ENCODE measurements around the gene DNAJC1.

Gene DNAJC1

DNA sequence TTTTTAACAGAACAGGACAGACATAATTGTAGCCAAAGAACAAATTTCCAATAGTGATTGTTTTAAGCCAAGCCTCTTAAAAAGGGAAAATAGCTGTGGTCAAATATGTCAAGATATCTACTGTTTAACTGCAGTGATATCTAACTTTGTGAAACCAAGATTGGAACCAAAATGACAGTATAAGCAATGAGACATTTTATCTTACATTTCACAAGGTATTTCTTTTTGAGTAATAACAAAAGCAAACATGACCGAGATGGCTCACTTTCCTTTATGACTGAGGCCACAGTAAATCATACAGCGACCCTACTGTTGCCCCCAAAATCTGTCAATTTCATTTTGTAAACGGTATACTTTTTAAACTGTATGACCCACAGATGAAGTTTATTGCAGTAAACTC lies 253.7 kb downstream of the DNAJC1 start:
- TF ChIP-seq RAD21 (IDR thresholded peaks at IDR 0.05; ENCODE audit: low read depth) (no peak), FOXM1 (IDR thresholded peaks at IDR 0.05; ENCODE audit: borderline replicate concordance, low read depth) (no peak), TEAD4 (IDR thresholded peaks at IDR 0.05) (no peak), NFIC (IDR thresholded peaks at IDR 0.05) (no peak), ZBTB7A (IDR thresholded peaks at IDR 0.05; ENCODE audit: low read depth) (no peak), EGR1 (IDR thresholded peaks at IDR 0.05) (no peak), CREB1 (IDR thresholded peaks at IDR 0.05; ENCODE audit: low read depth) (no peak), CEBPB (IDR thresholded peaks at IDR 0.05) (no peak)
- TF ChIP-seq, protein P1, sequence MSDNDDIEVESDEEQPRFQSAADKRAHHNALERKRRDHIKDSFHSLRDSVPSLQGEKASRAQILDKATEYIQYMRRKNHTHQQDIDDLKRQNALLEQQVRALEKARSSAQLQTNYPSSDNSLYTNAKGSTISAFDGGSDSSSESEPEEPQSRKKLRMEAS (IDR thresholded peaks at IDR 0.05), result no peak
- TF ChIP-seq, protein P2, sequence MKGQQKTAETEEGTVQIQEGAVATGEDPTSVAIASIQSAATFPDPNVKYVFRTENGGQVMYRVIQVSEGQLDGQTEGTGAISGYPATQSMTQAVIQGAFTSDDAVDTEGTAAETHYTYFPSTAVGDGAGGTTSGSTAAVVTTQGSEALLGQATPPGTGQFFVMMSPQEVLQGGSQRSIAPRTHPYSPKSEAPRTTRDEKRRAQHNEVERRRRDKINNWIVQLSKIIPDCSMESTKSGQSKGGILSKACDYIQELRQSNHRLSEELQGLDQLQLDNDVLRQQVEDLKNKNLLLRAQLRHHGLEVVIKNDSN (IDR thresholded peaks at IDR 0.05), result no peak

DNA sequence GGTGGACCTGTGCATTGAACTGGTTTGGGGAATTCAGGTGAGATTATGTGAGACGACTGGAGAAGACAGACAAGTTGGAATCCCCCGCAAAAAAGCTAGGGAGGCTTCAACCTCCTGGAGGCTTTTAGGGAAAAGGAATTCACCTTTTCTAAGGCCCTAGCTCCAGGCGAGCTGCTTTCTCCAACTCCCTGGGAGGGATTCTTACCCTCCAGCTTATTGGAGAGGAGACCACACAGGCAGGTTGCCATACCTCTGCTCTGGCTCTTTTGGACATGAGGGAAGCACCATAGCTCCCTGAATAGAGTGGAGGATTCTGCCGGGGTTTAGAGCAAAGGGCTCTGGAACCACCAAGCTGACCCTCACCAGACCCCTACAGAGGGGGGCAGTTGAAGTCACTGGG lies 255.7 kb downstream of the DNAJC1 start:
- no peak for TF ChIP-seq CEBPB (IDR thresholded peaks at IDR 0.05)

DNA sequence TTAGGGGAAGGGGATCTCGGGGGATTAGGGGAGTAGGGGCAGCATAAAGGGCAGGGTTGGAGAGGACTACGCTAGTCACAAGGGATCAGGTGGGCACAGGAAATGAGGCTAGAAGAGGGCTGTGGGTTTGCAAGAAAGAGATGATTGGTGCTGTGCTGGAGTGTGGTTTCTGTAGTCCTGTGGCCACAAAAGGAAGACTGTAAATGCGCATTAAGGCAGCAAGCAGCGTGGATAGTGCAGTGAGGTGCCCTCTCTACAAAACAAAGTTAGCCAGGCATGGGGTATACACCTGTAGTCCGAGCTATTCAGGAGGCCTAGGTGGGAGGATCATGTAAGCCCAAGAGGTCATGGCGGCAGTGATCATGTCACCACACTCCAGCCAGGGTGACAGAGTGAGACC lies 257.4 kb downstream of the DNAJC1 start:
- TF ChIP-seq ZBTB7A (IDR thresholded peaks at IDR 0.05; ENCODE audit: low read depth) (no peak), CEBPB (IDR thresholded peaks at IDR 0.05) (no peak), TEAD4 (IDR thresholded peaks at IDR 0.05) (no peak), TCF12 (IDR thresholded peaks at IDR 0.05; ENCODE audit: low read depth) (no peak), FOXM1 (IDR thresholded peaks at IDR 0.05; ENCODE audit: borderline replicate concordance, low read depth) (no peak), CREB1 (IDR thresholded peaks at IDR 0.05; ENCODE audit: low read depth) (no peak), RAD21 (IDR thresholded peaks at IDR 0.05; ENCODE audit: low read depth) (no peak), EP300 (IDR thresholded peaks at IDR 0.05; ENCODE audit: borderline replicate concordance) (no peak), YY1 (IDR thresholded peaks at IDR 0.05; ENCODE audit: low read depth) (no peak), NFIC (IDR thresholded peaks at IDR 0.05) (no peak), TAF1 (IDR thresholded peaks at IDR 0.05; ENCODE audit: low read depth) (no peak), EGR1 (IDR thresholded peaks at IDR 0.05) (no peak)
- TF ChIP-seq, protein P1 (IDR thresholded peaks at IDR 0.05), result no peak
- TF ChIP-seq, protein P2 (IDR thresholded peaks at IDR 0.05), result no peak
- TF ChIP-seq, protein P3, sequence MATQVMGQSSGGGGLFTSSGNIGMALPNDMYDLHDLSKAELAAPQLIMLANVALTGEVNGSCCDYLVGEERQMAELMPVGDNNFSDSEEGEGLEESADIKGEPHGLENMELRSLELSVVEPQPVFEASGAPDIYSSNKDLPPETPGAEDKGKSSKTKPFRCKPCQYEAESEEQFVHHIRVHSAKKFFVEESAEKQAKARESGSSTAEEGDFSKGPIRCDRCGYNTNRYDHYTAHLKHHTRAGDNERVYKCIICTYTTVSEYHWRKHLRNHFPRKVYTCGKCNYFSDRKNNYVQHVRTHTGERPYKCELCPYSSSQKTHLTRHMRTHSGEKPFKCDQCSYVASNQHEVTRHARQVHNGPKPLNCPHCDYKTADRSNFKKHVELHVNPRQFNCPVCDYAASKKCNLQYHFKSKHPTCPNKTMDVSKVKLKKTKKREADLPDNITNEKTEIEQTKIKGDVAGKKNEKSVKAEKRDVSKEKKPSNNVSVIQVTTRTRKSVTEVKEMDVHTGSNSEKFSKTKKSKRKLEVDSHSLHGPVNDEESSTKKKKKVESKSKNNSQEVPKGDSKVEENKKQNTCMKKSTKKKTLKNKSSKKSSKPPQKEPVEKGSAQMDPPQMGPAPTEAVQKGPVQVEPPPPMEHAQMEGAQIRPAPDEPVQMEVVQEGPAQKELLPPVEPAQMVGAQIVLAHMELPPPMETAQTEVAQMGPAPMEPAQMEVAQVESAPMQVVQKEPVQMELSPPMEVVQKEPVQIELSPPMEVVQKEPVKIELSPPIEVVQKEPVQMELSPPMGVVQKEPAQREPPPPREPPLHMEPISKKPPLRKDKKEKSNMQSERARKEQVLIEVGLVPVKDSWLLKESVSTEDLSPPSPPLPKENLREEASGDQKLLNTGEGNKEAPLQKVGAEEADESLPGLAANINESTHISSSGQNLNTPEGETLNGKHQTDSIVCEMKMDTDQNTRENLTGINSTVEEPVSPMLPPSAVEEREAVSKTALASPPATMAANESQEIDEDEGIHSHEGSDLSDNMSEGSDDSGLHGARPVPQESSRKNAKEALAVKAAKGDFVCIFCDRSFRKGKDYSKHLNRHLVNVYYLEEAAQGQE (IDR thresholded peaks at IDR 0.05; ENCODE audit: low read depth), result no peak

DNA sequence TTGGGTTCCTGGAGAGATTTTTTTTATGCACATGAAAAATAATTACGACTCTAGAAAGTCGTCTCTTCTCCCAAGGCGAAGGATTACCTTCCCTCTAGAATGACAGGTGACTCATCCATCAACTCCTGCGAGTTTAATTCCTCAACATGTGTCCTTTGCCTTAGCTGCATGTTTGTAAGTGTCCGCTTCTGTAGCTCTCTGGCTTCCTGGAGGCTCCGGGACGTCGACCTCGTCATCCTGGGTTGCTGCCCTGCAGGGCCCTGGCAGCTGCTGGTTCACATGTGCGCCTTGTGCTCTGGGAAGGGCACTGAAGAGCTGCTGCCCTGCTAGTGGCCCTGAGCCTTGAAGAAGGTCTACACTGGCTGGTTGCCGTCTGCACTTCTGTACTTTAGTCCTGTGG lies 259.3 kb downstream of the DNAJC1 start:
- no peak for TF ChIP-seq NFIC (IDR thresholded peaks at IDR 0.05)
- TF ChIP-seq, protein P1 (IDR thresholded peaks at IDR 0.05), result no peak
- TF ChIP-seq TCF12 (IDR thresholded peaks at IDR 0.05; ENCODE audit: low read depth), result no peak
- TF ChIP-seq, protein P3 (IDR thresholded peaks at IDR 0.05; ENCODE audit: low read depth), result no peak
- no peak for TF ChIP-seq CEBPB (IDR thresholded peaks at IDR 0.05)

DNA sequence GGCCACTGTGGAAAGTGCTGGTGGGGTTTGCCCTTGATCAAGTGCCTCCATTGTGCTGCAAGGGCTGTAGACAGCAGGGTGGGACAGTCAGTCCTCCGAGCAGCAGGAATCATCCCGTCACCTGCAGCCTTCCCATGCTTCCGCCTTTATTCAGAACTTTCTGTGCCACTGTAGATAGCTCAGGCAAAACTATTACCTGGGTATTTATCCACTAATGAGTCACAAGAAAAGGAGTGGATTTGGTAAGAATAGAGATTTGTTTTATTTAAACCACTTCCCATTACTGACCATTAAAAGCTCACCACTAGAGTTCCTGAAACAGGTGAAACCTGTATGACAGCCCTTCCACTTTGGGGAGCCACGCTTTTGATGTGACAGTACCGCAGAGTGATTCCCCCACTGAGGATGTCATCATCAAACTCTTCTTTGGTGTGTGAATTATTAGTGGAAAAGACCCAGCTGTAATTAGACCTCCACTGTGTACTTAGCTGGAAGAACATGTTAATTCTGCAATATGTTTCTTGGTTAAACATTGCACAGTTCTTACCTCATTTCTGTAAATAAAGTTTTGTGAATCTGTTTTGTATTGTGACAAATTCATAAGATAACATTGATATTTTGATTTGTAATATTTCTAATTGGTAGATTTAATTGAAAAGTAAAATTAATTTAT lies 260.7 kb downstream of the DNAJC1 start:
- TF ChIP-seq TCF12 (IDR thresholded peaks at IDR 0.05; ENCODE audit: low read depth), result no peak
- no peak for TF ChIP-seq EP300 (IDR thresholded peaks at IDR 0.05; ENCODE audit: borderline replicate concordance)
- no peak for TF ChIP-seq YY1 (IDR thresholded peaks at IDR 0.05; ENCODE audit: low read depth)
- no peak for TF ChIP-seq CREB1 (IDR thresholded peaks at IDR 0.05; ENCODE audit: low read depth)
- TF ChIP-seq RAD21 (IDR thresholded peaks at IDR 0.05; ENCODE audit: low read depth), result no peak
- TF ChIP-seq ZBTB7A (IDR thresholded peaks at IDR 0.05; ENCODE audit: low read depth), result no peak
- no peak for TF ChIP-seq NFIC (IDR thresholded peaks at IDR 0.05)
- no peak for TF ChIP-seq TAF1 (IDR thresholded peaks at IDR 0.05; ENCODE audit: low read depth)
- no peak for TF ChIP-seq FOXM1 (IDR thresholded peaks at IDR 0.05; ENCODE audit: borderline replicate concordance, low read depth)
- TF ChIP-seq, protein P3 (IDR thresholded peaks at IDR 0.05; ENCODE audit: low read depth), result no peak
- TF ChIP-seq TEAD4 (IDR thresholded peaks at IDR 0.05), result no peak
- TF ChIP-seq, protein P2 (IDR thresholded peaks at IDR 0.05), result no peak
- TF ChIP-seq, protein P1 (IDR thresholded peaks at IDR 0.05), result no peak
- no peak for TF ChIP-seq EGR1 (IDR thresholded peaks at IDR 0.05)
- no peak for TF ChIP-seq CEBPB (IDR thresholded peaks at IDR 0.05)

All from Ishikawa (cell line).